ENCODE data around the gene RRP8. TPM values are rescaled to one million over a fixed set of nuclear protein-coding genes. Genes with fewer than 3 reads are reported as not detected.

The RRP8 gene
- polyA plus RNA-seq, 3 donors = 21.0 to 25.8 (median 21.5) TPM

- DNase-seq (ENCODE audit: extremely low read depth in 1 of 11, low read depth in 9 of 11, low spot score in 4 of 11) = no peak
Observed at GRCh38 chr11:6636480-6636879, 33.1 kb upstream of the RRP8 start.

DNA sequence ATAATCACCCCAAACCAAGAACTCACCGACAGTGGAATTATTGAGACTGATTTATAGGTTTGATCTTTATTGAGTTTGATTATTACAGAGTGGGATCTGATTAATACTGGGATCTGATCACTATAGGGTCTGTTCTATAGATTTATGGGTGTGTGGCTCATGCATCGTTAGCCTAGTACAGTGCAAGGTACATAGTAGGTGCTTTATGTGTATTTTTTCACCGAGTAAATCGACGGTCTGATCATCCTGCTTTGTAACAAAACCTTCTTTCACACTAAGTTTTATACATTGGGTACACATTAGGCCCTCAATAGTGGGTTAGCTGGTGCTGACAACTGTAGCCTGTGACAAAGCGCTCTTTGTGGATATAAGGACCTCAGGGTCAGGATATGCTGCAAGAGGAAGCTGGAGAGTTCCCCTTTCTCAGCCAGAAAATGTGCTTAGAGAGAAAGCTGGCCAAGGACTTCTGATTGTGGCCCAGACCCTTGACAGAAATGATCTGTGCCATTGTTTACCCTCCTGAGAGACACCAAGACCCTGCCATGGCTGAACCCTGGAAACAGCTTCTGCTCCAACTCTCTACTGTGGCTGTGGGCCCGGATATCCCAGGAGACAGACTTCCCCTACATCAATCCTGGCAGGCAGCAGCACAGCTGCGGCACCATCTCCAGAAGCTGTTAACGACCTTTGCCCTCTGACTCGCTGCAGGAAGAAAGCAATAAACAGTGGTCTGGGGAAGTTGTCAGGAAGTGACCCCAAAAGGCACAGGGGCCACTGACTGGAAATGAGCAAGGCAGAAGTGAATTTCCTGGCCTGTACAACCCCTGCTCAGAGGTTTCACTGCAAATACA is 31.9 kb upstream of the RRP8 start:
- peak in 4 of 11 donors; percentile 55 to 78 (median 70) for DNase-seq (ENCODE audit: extremely low read depth in 1 of 11, low read depth in 9 of 11, low spot score in 4 of 11)

DNA sequence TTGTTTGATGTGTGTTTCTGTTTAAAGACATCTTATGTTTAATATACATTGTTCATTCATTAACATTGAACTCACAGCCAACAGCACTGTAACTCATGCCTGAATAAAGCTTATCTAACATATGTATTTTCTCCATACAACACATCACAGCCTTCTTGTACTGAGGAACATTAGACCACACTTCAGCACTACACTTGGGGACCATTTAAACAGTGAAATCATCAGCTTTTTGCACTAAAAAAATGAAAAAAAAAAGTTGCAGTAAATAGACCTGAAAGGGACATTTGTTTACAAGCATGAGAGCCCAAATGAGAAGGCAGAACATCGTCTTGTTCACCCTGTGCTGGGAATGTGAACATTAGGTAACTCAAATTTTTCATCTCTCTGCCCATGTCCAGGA is 31.1 kb upstream of the RRP8 start:
- no peak for DNase-seq (ENCODE audit: extremely low read depth in 1 of 11, low read depth in 9 of 11, low spot score in 4 of 11)

- DNase-seq (ENCODE audit: extremely low read depth in 1 of 11, low read depth in 9 of 11, low spot score in 4 of 11) = no peak
Observed at GRCh38 chr11:6633422-6634408, 30.3 kb upstream of the RRP8 start.

- no peak for DNase-seq (ENCODE audit: extremely low read depth in 1 of 11, low read depth in 9 of 11, low spot score in 4 of 11)
Observed at GRCh38 chr11:6632116-6633073, 29.0 kb upstream of the RRP8 start.

- no peak for DNase-seq (ENCODE audit: extremely low read depth in 1 of 11, low read depth in 9 of 11, low spot score in 4 of 11)
Observed at GRCh38 chr11:6631361-6631890, 28.0 kb upstream of the RRP8 start.

- no peak for DNase-seq (ENCODE audit: extremely low read depth in 1 of 11, low read depth in 9 of 11, low spot score in 4 of 11)
Observed at GRCh38 chr11:6630632-6631291, 27.3 kb upstream of the RRP8 start.

DNA sequence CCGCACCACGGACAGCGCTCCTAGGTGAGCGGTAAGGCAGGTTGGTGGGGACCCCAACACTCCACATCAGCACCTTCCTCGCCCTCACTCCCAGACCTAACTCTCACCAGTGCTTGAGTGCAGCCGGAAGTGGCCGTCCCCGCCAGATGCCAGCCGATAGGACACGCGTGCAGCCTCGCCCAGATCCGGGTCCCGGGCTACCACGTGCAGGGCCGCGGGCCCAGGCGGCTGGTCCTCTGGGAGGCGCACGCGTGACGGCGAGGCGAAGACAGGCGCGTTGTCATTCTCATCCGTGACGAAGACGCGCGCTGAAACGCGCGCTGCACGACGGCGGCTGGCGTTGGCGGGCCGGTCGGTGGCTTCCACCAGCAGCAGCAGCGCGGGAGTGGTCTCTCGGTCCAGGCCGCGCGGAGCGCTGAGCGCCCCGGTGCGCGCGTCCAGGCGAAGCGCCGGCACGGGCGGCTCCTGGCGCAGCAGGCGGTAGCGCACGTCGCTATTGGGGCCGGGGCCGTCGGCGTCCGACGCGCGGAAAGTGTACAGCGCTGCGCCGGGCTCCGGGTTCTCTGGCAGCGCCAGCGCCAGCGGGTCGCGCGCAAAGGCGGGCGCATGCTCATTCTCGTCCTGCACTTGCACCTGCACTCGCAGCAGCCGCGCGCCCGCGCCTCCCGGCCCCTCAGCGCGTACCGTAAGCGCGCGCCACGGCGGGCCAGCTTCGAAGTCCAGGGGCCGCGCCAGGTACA is 26.6 kb upstream of the RRP8 start:
- no peak for DNase-seq (ENCODE audit: extremely low read depth in 1 of 11, low read depth in 9 of 11, low spot score in 4 of 11)

DNA sequence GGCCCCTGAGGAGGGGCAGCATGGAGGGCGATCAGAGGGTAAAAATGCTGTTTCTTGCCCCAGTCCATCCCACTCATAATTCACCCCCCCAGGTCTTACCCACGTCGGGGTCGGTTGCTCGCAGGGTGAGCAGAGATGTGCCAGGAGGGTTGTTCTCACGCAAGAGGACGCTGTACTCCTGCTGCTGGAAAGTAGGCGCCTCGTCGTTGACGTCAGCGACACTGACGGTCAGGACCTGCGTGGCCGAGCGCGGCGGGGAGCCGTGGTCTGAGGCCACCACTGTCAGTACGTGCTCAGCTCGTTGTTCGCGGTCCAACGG is 26.1 kb upstream of the RRP8 start:
- no peak for DNase-seq (ENCODE audit: extremely low read depth in 1 of 11, low read depth in 9 of 11, low spot score in 4 of 11)

GRCh38 chr11:6628526-6628925 is 25.1 kb upstream of the RRP8 start:
- no peak for DNase-seq (ENCODE audit: extremely low read depth in 1 of 11, low read depth in 9 of 11, low spot score in 4 of 11)

- DNase-seq (ENCODE audit: extremely low read depth in 1 of 11, low read depth in 9 of 11, low spot score in 4 of 11) = no peak
Observed at GRCh38 chr11:6627762-6628241, 24.4 kb upstream of the RRP8 start.

- no peak for DNase-seq (ENCODE audit: extremely low read depth in 1 of 11, low read depth in 9 of 11, low spot score in 4 of 11)
Observed at GRCh38 chr11:6626971-6627761, 23.8 kb upstream of the RRP8 start.

GRCh38 chr11:6625832-6626420 is 22.5 kb upstream of the RRP8 start:
- no peak for DNase-seq (ENCODE audit: extremely low read depth in 1 of 11, low read depth in 9 of 11, low spot score in 4 of 11)

GRCh38 chr11:6625156-6625831 is 21.9 kb upstream of the RRP8 start:
- no peak for DNase-seq (ENCODE audit: extremely low read depth in 1 of 11, low read depth in 9 of 11, low spot score in 4 of 11)

DNA sequence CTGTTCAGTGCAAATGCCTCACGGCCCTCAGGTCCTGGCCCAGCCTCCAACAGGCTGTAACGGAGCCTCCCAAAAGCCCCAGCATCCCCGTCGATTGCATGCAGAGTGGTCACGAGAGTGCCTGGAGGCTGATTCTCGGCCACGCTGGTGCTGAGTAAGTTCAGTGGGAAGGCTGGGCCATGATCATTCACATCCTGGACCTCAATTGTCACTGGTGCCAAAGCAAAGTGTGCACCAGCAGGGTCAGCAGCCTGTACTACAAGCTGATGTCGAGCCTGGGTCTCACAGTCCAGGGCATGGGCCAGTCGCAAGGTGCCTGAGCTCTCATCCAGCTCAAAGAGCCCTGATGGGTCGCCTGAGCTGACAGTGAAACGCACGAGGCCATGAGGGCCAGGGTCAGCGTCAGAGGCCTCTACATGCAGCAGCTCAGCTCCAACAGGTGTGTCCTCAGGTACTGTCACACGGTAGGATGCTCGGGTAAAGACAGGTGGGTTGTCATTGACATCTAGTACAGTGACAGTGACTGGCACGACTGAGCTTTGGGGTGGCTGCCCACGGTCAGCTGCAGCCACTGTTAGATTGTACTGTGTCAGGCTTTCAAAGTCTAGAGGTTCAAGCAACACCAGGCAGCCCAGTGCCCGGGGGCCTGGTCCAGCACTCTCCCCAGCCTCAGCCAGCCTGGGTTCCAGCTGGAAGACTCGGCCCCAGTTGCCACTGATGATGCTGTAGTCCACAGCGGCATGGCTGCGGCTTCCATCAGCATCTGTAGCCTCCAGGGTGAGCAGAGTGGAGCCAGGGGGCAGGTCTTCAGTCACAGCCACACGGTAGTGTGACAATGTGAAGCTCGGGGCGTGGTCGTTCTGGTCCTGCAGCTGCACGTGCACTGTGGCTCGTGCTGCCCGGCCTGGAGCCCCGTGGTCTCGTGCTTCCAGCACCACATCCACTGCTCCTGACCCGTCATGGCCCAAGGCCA is 20.3 kb upstream of the RRP8 start:
- no peak for DNase-seq (ENCODE audit: extremely low read depth in 1 of 11, low read depth in 9 of 11, low spot score in 4 of 11)

Data from renal cortex interstitium (tissue), 11 donors.